ENCODE measurements around the gene CRADD.

GRCh38 chr12:93892423-93893268, 215.5 kb downstream of the CRADD start:
- no peak for TF ChIP-seq CTCF (IDR thresholded peaks at IDR 0.05)
- TF ChIP-seq EZH2 (IDR thresholded peaks at IDR 0.05; ENCODE audit: borderline replicate concordance, insufficient read depth, low read depth, low read length, poor library complexity, severe bottlenecking): no peak
